GM12872 (cell line): ENCODE data around the gene CEP164.

Experiments
- CTCF ChIP-seq: IDR thresholded peaks from 3 replicates; pipeline ENCODE4 v1.5.1; 2011; ENCODE audit warnings: low read depth, mild to moderate bottlenecking, low read length, moderate library complexity; ENCODE audit not compliant: insufficient read depth

CEP164 gene

DNA sequence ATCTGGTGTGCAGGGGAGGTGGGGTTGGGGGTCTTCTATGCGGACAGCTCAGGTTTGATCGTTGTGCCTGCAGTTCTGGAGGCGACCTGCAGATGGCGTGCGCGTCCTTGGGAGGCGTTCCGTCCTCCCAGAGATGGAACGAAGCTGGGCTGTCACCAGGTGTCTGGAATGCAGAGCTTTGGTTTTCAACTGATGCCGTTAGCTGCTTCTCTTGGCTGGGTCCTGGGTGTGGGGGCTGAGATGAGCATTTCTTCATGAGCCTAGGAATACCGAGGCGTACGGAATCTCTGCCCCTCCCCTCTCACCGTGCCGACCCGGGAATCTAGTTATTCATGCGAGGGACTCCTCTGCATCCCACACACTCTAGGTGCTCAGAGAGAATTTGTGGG lies 98.6 kb downstream of the CEP164 start:
- peak; percentile 99 for TF ChIP-seq CTCF

DNA sequence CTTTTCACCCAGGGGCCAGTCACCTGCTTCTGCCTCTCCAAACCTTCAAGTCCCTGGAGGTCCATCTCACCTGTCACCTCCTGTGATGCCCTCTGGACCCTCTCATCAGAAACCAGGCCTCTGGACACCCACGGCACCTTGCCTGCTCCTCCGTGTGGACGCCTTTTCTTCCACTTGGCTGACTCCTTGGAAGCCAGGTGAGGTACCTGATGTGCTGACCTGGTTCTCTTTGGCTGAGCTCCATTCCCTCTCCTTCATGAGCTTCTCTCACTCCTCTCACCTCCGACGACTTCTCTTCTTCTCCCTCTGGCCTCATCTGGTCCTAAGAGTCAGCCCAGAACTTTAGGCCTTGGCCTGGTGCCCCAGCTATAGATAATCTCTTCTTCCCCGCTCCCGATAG lies 99.3 kb downstream of the CEP164 start:
- no peak for TF ChIP-seq CTCF

- TF ChIP-seq CTCF = no peak
These were observed 99.8 kb downstream of the CEP164 start for GRCh38 chr11:117427356-117427874.

- no peak for TF ChIP-seq CTCF
These were observed 100.7 kb downstream of the CEP164 start for GRCh38 chr11:117428186-117428855.

- TF ChIP-seq CTCF = no peak
These were observed 101.2 kb downstream of the CEP164 start for GRCh38 chr11:117428856-117429229.

DNA sequence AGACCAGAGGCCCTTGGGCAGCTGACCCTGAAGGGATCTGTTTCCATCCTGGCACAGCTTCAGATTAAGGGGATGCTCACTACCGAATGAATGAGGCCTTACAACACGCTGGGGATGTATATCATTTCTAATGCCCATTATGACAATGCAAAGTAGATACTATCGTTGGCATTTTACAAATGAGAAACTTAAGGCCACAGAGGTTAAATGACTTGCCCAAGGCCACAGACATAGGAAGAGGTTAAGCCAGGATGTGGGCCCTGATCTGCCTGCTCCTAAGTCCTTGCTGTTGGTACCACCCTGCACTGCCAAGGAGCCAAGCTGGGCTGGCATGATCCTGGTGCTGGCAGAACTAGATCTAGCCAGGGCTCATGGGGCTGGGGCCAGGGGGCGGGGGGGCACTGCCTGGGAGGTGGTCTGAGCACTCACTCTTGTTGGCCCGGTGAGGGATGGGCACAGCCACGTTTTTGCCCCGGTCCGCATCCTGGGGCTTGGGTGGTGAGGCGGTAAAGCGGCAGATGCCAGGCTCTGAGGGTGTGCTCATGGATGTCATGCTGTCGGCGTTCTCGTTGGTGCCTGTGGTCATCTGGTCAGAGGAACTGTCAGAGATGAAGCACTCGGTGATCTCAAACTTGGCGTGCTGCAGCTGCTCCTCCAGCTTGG lies 102.8 kb downstream of the CEP164 start:
- TF ChIP-seq CTCF = no peak

- no peak for TF ChIP-seq CTCF
These were observed 103.8 kb downstream of the CEP164 start for GRCh38 chr11:117431436-117431835.
